Anterior cingulate cortex (tissue), 58 donors: ENCODE results near the gene TMEM255B.
"Not testable (repeated sequence)": the region's sequence is repeated elsewhere in the genome, so short reads cannot be mapped to it uniquely, and the experiment has no call there.

Source experiments
- DNase-seq, 58 donors: peaks; one replicate each; lab custom pipeline; 2025; lab: John Stamatoyannopoulos, UW

Gene TMEM255B

GRCh38 chr13:113813749-113814434 lies 54.9 kb downstream of the TMEM255B start:
- no peak for DNase-seq

- DNase-seq: no peak
Measured at GRCh38 chr13:113814435-113814821, 55.4 kb downstream of the TMEM255B start.

GRCh38 chr13:113815151-113816058 lies 56.4 kb downstream of the TMEM255B start:
- peak in 1 of 58 donors; percentile 13 for DNase-seq

GRCh38 chr13:113816254-113816929 lies 57.4 kb downstream of the TMEM255B start:
- DNase-seq: no peak

- DNase-seq: peak in 52 of 58 donors; percentile 13 to 77 (median 42)
Measured at GRCh38 chr13:113816946-113817859, 58.2 kb downstream of the TMEM255B start.

- no peak for DNase-seq
Measured at GRCh38 chr13:113817860-113818691, 59.0 kb downstream of the TMEM255B start.

- no peak for DNase-seq
Measured at GRCh38 chr13:113818700-113819295, 59.8 kb downstream of the TMEM255B start.

- DNase-seq: no peak
Measured at GRCh38 chr13:113819341-113819730, 60.3 kb downstream of the TMEM255B start.

- DNase-seq: no peak
Measured at GRCh38 chr13:113819731-113820715, 61.0 kb downstream of the TMEM255B start.

GRCh38 chr13:113820813-113821651 lies 62.0 kb downstream of the TMEM255B start:
- DNase-seq: peak in 57 of 58 donors; percentile 17 to 91 (median 78)

- no peak for DNase-seq
Measured at GRCh38 chr13:113821847-113822246, 62.8 kb downstream of the TMEM255B start.

- DNase-seq: no peak
Measured at GRCh38 chr13:113822266-113822665, 63.2 kb downstream of the TMEM255B start.

GRCh38 chr13:113822956-113823744 lies 64.1 kb downstream of the TMEM255B start:
- DNase-seq: no peak

- no peak for DNase-seq
Measured at GRCh38 chr13:113823771-113824170, 64.7 kb downstream of the TMEM255B start.

- DNase-seq: no peak
Measured at GRCh38 chr13:113825841-113826240, 66.8 kb downstream of the TMEM255B start.

- not testable (repeated sequence) for DNase-seq
Measured at GRCh38 chr13:113826446-113826845, 67.4 kb downstream of the TMEM255B start.
